GM23338 (cell line): Measurements from ENCODE around the gene TMPRSS11E. TPM values are rescaled to one million over a fixed set of nuclear protein-coding genes. Genes with fewer than 3 reads are reported as not detected.

Source experiments
- ATAC-seq: fragments of 200-7000 bp; cut with Tn5 transposase; 3 replicates; pipeline ENCODE4 v1.9.1; 2020
- DNase-seq: peaks from one replicate; pipeline ENCODE4 v3.0.0-alpha.2; 2015; ENCODE audit warnings: low spot score
- H2AFZ ChIP-seq: fragments of 200-600 bp; sonication (generic); 2 replicates; pipeline ENCODE4 v1.8.0; 2016; ENCODE audit warnings: antibody characterized with exemption, mild to moderate bottlenecking, moderate library complexity
- H3F3A ChIP-seq: fragments of 200-600 bp; sonication (generic); replicated peaks from 2 replicates; pipeline ENCODE4 v1.8.0; 2017; ENCODE audit warnings: antibody characterized with exemption, mixed run types, low read depth
- H3K27ac ChIP-seq: fragments of 200-600 bp; sonication (generic); 2 replicates; pipeline ENCODE4 v1.6.1; 2016; ENCODE audit warnings: low read depth
- H3K27me3 ChIP-seq: fragments of 200-600 bp; sonication (generic); 2 replicates; pipeline ENCODE4 v1.8.0; 2016; ENCODE audit warnings: mild to moderate bottlenecking, mixed run types, moderate library complexity; ENCODE audit not compliant: insufficient read depth
- H3K36me3 ChIP-seq: fragments of 200-600 bp; sonication (generic); 2 replicates; pipeline ENCODE4 v1.8.0; 2016; ENCODE audit warnings: mild to moderate bottlenecking; ENCODE audit not compliant: insufficient read depth
- H3K4me1 ChIP-seq: fragments of 200-600 bp; sonication (generic); 2 replicates; pipeline ENCODE4 v1.8.0; 2016; ENCODE audit warnings: mild to moderate bottlenecking, moderate library complexity; ENCODE audit not compliant: insufficient read depth
- H3K4me2 ChIP-seq: fragments of 200-600 bp; sonication (generic); 2 replicates; pipeline ENCODE4 v1.7.1; 2017; ENCODE audit warnings: mixed run types
- H3K4me3 ChIP-seq: fragments of 200-600 bp; sonication (generic); 2 replicates; pipeline ENCODE4 v1.6.1; 2016; ENCODE audit warnings: mixed run types
- H3K79me2 ChIP-seq: fragments of 200-600 bp; sonication (generic); replicated peaks from 2 replicates; pipeline ENCODE4 v1.8.0; 2017; ENCODE audit warnings: mild to moderate bottlenecking; ENCODE audit not compliant: insufficient read depth
- H3K9me2 ChIP-seq: fragments of 200-600 bp; sonication (generic); 2 replicates; pipeline ENCODE4 v1.8.0; 2017; ENCODE audit not compliant: insufficient read depth
- H4K20me1 ChIP-seq: fragments of 200-600 bp; sonication (generic); replicated peaks from 2 replicates; pipeline ENCODE4 v1.8.0; 2017; ENCODE audit warnings: mild to moderate bottlenecking; ENCODE audit not compliant: insufficient read depth
- H3K27ac Mint-ChIP-seq: 2 replicates; pipeline ENCODE4 v1.8.0; 2020; ENCODE audit warnings: inconsistent platforms, mild to moderate bottlenecking, moderate library complexity, mixed read lengths
- H3K27me3 Mint-ChIP-seq: 3 replicates; pipeline ENCODE4 v1.8.0; 2022; ENCODE audit warnings: low read depth, mild to moderate bottlenecking, moderate library complexity, mixed read lengths, inconsistent platforms; ENCODE audit not compliant: insufficient read depth, poor library complexity
- H3K36me3 Mint-ChIP-seq: 3 replicates; pipeline ENCODE4 v1.8.0; 2021; ENCODE audit warnings: low read depth, mild to moderate bottlenecking, inconsistent platforms, moderate library complexity, mixed read lengths
- H3K4me1 Mint-ChIP-seq: 3 replicates; pipeline ENCODE4 v1.8.0; 2020; ENCODE audit warnings: mild to moderate bottlenecking, inconsistent platforms, mixed read lengths
- H3K4me3 Mint-ChIP-seq: 3 replicates; pipeline ENCODE4 v1.8.0; 2021; ENCODE audit warnings: moderate library complexity, mild to moderate bottlenecking, inconsistent platforms, mixed read lengths
- H3K9me3 Mint-ChIP-seq: 3 replicates; pipeline ENCODE4 v1.8.0; 2020; ENCODE audit warnings: moderate library complexity, mild to moderate bottlenecking, inconsistent platforms, mixed read lengths
- CREB1 ChIP-seq: fragments of 250-450 bp; sonication (Bioruptor Pico); IDR thresholded peaks from 2 replicates; pipeline ENCODE4 v1.5.0; 2020; ENCODE audit warnings: low read depth, mild to moderate bottlenecking, moderate library complexity
- CTCF ChIP-seq, 2 experiments: fragments of 200-600 bp in 1 of 2; sonication (generic) in 1 of 2; conservative IDR thresholded peaks; 2 replicates each; pipeline versions ENCODE4 v1.5.1 to v1.6.1; 2016 to 2017; ENCODE audit warnings: antibody characterized with exemption in 2 of 2, low read depth in 2 of 2, mild to moderate bottlenecking in 2 of 2, moderate library complexity in 1 of 2
- EZH2 ChIP-seq: fragments of 200-600 bp; sonication (generic); IDR thresholded peaks from one replicate; pipeline ENCODE4 v1.8.0; 2017; ENCODE audit warnings: antibody characterized with exemption, mild to moderate bottlenecking, low read depth; ENCODE audit not compliant: unreplicated experiment
- EZH2phosphoT487 ChIP-seq: fragments of 200-600 bp; sonication (generic); IDR thresholded peaks from one replicate; pipeline ENCODE4 v1.8.1; 2018; ENCODE audit warnings: antibody characterized with exemption; ENCODE audit not compliant: unreplicated experiment
- JUNB ChIP-seq: IDR thresholded peaks from one replicate; pipeline ENCODE4 v1.6.1; 2016; ENCODE audit warnings: antibody characterized with exemption; ENCODE audit not compliant: unreplicated experiment
- NANOG ChIP-seq: IDR thresholded peaks from 2 replicates; pipeline ENCODE4 v1.6.1; 2016; ENCODE audit warnings: antibody characterized with exemption, borderline replicate concordance
- POLR2AphosphoS5 ChIP-seq: IDR thresholded peaks from 2 replicates; pipeline ENCODE4 v1.6.1; 2016; ENCODE audit warnings: antibody characterized with exemption, low read depth
- REST ChIP-seq: IDR thresholded peaks from one replicate; pipeline ENCODE4 v1.6.1; 2018; ENCODE audit warnings: antibody characterized with exemption; ENCODE audit not compliant: unreplicated experiment
- STAT1 ChIP-seq: IDR thresholded peaks from one replicate; pipeline ENCODE4 v1.6.1; 2016; ENCODE audit warnings: antibody characterized with exemption; ENCODE audit not compliant: unreplicated experiment
- ZNF114 ChIP-seq: fragments of 250-450 bp; sonication (Bioruptor Pico); IDR thresholded peaks from 2 replicates; pipeline ENCODE4 v1.5.0; 2020; ENCODE audit warnings: mild to moderate bottlenecking, moderate library complexity
- ZNF331 ChIP-seq: fragments of 250-450 bp; sonication (Bioruptor Pico); IDR thresholded peaks from 2 replicates; pipeline ENCODE4 v1.5.0; 2020; ENCODE audit warnings: low read depth, mild to moderate bottlenecking, moderate library complexity
- ZNF462 ChIP-seq: fragments of 250-450 bp; sonication (Bioruptor Pico); IDR thresholded peaks from 2 replicates; pipeline ENCODE4 v1.5.0; 2020; ENCODE audit warnings: mild to moderate bottlenecking, moderate library complexity
- long read RNA-seq: library from polyadenylated mRNA; unstranded; transcript quantifications from one replicate; pipeline ENCODE4 v2.0.0, GENCODE V29; 2020; ENCODE audit not compliant: unreplicated experiment
- polyA plus RNA-seq: library from polyadenylated mRNA; unstranded; fragments of >200 nt; fragmentation: Nextera tagmentation; extraction: Ambion mirVana; gene quantifications from 2 replicates; pipeline ENCODE4 v1.2.1, GENCODE V29; 2016
- total RNA-seq: library from RNA; depleted of rRNA; stranded (reverse); fragments of >200 nt; shearing (Covaris generic); gene quantifications from 2 replicates; pipeline ENCODE4 v1.2.3, GENCODE V29; 2014; rRNA removed
- TF ChIP-seq, protein P1 (sequence below): IDR thresholded peaks from 2 replicates; pipeline ENCODE4 v1.6.1; 2016; ENCODE audit warnings: antibody characterized with exemption

TMPRSS11E gene, protein sequence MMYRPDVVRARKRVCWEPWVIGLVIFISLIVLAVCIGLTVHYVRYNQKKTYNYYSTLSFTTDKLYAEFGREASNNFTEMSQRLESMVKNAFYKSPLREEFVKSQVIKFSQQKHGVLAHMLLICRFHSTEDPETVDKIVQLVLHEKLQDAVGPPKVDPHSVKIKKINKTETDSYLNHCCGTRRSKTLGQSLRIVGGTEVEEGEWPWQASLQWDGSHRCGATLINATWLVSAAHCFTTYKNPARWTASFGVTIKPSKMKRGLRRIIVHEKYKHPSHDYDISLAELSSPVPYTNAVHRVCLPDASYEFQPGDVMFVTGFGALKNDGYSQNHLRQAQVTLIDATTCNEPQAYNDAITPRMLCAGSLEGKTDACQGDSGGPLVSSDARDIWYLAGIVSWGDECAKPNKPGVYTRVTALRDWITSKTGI
- 1.4 TPM in 2 replicates for total RNA-seq
- 0.43 and 0.44 TPM in 2 replicates for polyA plus RNA-seq
- long read RNA-seq, result 0 reads

- Histone ChIP-seq H3F3A (no peaks in the 10 kb centered on the region), H3K79me2 (no peaks in the 10 kb centered on the region), H3K36me3 (0 out of 2 replicates have a peak, but pooled peaks cover 3% of the 10 kb centered on the region), H3K4me1 (peaks cover 61% of the 10 kb centered on the region), H2AFZ (no peak within 1 kb of the TSS), H3K4me3 (no peak within 1 kb of the TSS), H3K27me3 (0 out of 2 replicates have a peak, but pooled peaks cover 7% of the 10 kb centered on the region), H3K27ac (no peak within 1 kb of the TSS), H3K4me2 (no peak within 1 kb of the TSS), H3K9me2 (no peaks in the 10 kb centered on the region), H4K20me1 (no peaks in the 10 kb centered on the region)
- Mint-ChIP-seq H3K27me3 (peaks cover 6% of the 10 kb centered on the region), H3K36me3 (no peaks in the 10 kb centered on the region; the same call in 2 of the 3 replicates), H3K9me3 (no peaks in the 10 kb centered on the region), H3K4me1 (peaks cover 50% of the 10 kb centered on the region), H3K27ac (peak within 1 kb of the TSS; percentile 89), H3K4me3 (no peak within 1 kb of the TSS)
- ATAC-seq (no peak), DNase-seq (no peak)
- TF ChIP-seq POLR2AphosphoS5, result no peak
- no peak for TF ChIP-seq REST
- TF ChIP-seq NANOG, result no peak
- TF ChIP-seq ZNF114, result no peak
- no peak for TF ChIP-seq EZH2phosphoT487
- no peak for TF ChIP-seq CTCF (conservative IDR thresholded peaks at IDR 0.05; ENCODE audit: low read depth in 2 of 2)
- no peak for TF ChIP-seq ZNF331 (CRISPR knock-in tag)
- no peak for TF ChIP-seq CREB1 (CRISPR knock-in tag)
- TF ChIP-seq STAT1, result no peak
- TF ChIP-seq, protein P1, sequence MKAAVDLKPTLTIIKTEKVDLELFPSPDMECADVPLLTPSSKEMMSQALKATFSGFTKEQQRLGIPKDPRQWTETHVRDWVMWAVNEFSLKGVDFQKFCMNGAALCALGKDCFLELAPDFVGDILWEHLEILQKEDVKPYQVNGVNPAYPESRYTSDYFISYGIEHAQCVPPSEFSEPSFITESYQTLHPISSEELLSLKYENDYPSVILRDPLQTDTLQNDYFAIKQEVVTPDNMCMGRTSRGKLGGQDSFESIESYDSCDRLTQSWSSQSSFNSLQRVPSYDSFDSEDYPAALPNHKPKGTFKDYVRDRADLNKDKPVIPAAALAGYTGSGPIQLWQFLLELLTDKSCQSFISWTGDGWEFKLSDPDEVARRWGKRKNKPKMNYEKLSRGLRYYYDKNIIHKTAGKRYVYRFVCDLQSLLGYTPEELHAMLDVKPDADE, result no peak
- no peak for TF ChIP-seq ZNF462 (CRISPR knock-in tag)
- TF ChIP-seq JUNB, result no peak
- TF ChIP-seq EZH2, result no peak
Observed at GRCh38 chr4:68447201-68447600, at the start of gene TMPRSS11E. TMPRSS11E (plus strand) TSS chr4:68447463; CDS start chr4:68447513, 50 bp downstream.
